Tibial artery (tissue), 4 donors: ENCODE results near the gene TEX52.
A peak's percentile ranks its signal among the peaks of the same experiment; 100 is the strongest.

ENCODE experiments used
- DNase-seq, 2 donors: peaks; one replicate each; pipeline ENCODE4 v3.0.0-alpha.2; 2019
- H3K27ac ChIP-seq, 2 donors: fragments of 200-600 bp; sonication (generic) in 1 of 2; 1 replicate in 1 of 2; 2 replicates in 1 of 2; pipeline ENCODE4 v1.5.1; 2018 to 2019; ENCODE audit warnings: mild to moderate bottlenecking in 1 of 2
- H3K27me3 ChIP-seq, 2 donors: fragments of 200-600 bp; sonication (generic) in 1 of 2; one replicate each; pipeline versions ENCODE4 v1.5.1 to v1.6.0; 2016 to 2019
- H3K36me3 ChIP-seq, 3 donors: fragments of 200-600 bp; sonication (generic) in 2 of 3; one replicate each; pipeline ENCODE4 v1.5.1; 2016 to 2019; ENCODE audit warnings: mild to moderate bottlenecking in 2 of 3
- H3K4me1 ChIP-seq, 4 donors: fragments of 200-600 bp; sonication (generic) in 2 of 4; 1 replicate in 3 of 4; 2 replicates in 1 of 4; pipeline ENCODE4 v1.5.1; 2016 to 2019
- H3K4me3 ChIP-seq, 2 donors: fragments of 200-600 bp; sonication (generic) in 1 of 2; 1 replicate in 1 of 2; 2 replicates in 1 of 2; pipeline ENCODE4 v1.5.1; 2018 to 2019; ENCODE audit warnings: mild to moderate bottlenecking in 2 of 2
- H3K9me3 ChIP-seq, 3 donors: fragments of 200-600 bp; sonication (generic) in 1 of 3; one replicate each; pipeline ENCODE4 v1.5.1; 2016 to 2019
- intact Hi-C: fragments of 100-400 bp; cut with DNase I; formaldehyde crosslinking; loops from one replicate; pipeline ENCODE4 v1.15.0; 2023; ENCODE audit warnings: low total_unique reads
- TF ChIP-seq, protein P1 (sequence below), 2 experiments: fragments of 200-600 bp in 1 of 2; fragments of 450-650 bp in 1 of 2; IDR thresholded peaks; one replicate each; pipeline ENCODE4 v1.5.1; 2017 to 2019; ENCODE audit warnings: antibody characterized with exemption in 2 of 2, mild to moderate bottlenecking in 1 of 2, moderate library complexity in 1 of 2

TEX52 gene

GRCh38 chr12:2856051-2856450, 788 bp downstream of the TEX52 start:
- Histone ChIP-seq H3K4me1 (peaks cover 0 to 21% (median 2%) of the 10 kb centered on the region in 4 donors), H3K4me3 (no peak overlapping the region), H3K27me3 (no peaks in the 10 kb centered on the region), H3K36me3 (peaks cover 0 to 19% (median 0%) of the 10 kb centered on the region in 3 donors), H3K9me3 (no peaks in the 10 kb centered on the region), H3K27ac (no peak overlapping the region)
- intact Hi-C loops = loop anchor here (10.0 kb wide), 1 partner anchor 179 kb away; no protein-coding TSS in a partner anchor
- no peak for DNase-seq
- TF ChIP-seq, protein P1, sequence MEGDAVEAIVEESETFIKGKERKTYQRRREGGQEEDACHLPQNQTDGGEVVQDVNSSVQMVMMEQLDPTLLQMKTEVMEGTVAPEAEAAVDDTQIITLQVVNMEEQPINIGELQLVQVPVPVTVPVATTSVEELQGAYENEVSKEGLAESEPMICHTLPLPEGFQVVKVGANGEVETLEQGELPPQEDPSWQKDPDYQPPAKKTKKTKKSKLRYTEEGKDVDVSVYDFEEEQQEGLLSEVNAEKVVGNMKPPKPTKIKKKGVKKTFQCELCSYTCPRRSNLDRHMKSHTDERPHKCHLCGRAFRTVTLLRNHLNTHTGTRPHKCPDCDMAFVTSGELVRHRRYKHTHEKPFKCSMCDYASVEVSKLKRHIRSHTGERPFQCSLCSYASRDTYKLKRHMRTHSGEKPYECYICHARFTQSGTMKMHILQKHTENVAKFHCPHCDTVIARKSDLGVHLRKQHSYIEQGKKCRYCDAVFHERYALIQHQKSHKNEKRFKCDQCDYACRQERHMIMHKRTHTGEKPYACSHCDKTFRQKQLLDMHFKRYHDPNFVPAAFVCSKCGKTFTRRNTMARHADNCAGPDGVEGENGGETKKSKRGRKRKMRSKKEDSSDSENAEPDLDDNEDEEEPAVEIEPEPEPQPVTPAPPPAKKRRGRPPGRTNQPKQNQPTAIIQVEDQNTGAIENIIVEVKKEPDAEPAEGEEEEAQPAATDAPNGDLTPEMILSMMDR (IDR thresholded peaks at IDR 0.05) = no peak

GRCh38 chr12:2855546-2855945, 1.3 kb downstream of the TEX52 start:
- Histone ChIP-seq H3K4me1 (peaks cover 0 to 21% (median 2%) of the 10 kb centered on the region in 4 donors), H3K27ac (no peak overlapping the region), H3K9me3 (no peaks in the 10 kb centered on the region), H3K36me3 (peaks cover 0 to 19% (median 0%) of the 10 kb centered on the region in 3 donors), H3K4me3 (no peak overlapping the region), H3K27me3 (no peaks in the 10 kb centered on the region)
- DNase-seq = no peak
- intact Hi-C loops = loop anchor here (10.0 kb wide), 1 partner anchor 179 kb away; no protein-coding TSS in a partner anchor
- TF ChIP-seq, protein P1 (IDR thresholded peaks at IDR 0.05) = no peak

DNA sequence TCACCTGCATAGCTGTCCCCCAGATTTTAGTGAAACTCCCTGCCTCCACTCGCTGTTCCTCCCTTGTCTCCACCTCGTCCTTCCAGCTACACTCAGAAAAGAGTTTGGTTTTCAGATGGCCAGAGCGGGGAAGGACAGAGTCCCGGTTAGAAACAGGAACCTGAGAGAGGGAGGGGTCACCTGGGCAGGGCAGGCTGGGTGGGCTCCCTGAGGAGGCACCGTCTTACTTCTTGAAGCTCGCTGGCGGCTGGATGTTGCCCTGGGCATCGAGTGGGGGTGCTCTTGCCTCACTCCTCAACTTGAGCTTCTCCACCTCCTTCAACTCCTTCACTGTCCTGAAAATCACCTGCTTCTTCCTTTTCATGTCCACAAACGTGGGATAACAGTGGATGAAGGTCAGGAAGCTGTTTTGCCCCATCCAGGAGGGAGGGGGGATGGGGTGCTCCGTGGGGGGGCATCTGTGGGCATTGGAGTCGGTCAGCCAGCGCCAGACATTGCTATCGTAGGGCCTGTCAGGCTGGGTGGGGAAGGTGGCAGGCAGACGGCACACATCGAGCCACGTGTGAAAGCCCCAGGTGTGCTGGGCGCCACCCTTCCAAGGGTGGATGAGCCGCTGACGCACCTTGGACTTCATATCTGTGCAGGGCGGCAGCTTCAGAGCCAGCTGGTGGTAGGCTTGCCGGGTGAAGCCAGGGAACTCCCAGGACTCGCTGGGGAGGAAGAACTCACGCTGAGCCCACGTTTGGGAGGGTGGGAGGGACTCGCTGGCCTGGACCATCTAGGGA, 2.0 kb downstream of the TEX52 start:
- TF ChIP-seq, protein P1 (IDR thresholded peaks at IDR 0.05) = no peak
- no peaks in the 10 kb centered on the region for H3K9me3 ChIP-seq
- no peaks in the 10 kb centered on the region for H3K27me3 ChIP-seq
- intact Hi-C loops = loop anchor here (10.0 kb wide), 1 partner anchor 180 kb away; no protein-coding TSS in a partner anchor
- no peak overlapping the region for H3K4me3 ChIP-seq
- no peak for DNase-seq
- H3K27ac ChIP-seq = no peak overlapping the region
- H3K36me3 ChIP-seq = peaks cover 0 to 19% (median 0%) of the 10 kb centered on the region in 3 donors
- peaks cover 0 to 24% (median 2%) of the 10 kb centered on the region in 4 donors for H3K4me1 ChIP-seq

DNA sequence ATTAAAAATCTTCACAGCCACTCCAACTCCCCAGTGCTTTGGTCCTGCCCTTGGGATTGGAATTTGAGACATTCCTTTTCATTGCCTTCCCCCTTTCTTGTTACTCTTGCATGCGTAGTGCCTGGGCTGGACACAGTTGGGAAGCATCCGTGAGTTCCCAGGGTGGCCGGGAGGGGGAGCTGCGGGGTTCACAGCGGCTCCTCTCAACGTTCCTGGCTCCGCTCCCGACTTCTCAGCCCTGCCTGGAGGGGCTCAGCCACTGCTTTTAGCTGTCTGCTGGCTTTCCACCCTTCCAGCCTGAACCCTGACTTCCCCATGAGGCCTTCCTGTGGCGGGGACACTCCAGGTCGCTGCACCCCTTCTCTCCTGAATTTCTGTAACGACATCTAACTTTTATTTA, 3.2 kb downstream of the TEX52 start:
- no peaks in the 10 kb centered on the region for H3K27me3 ChIP-seq
- H3K4me3 ChIP-seq = no peak overlapping the region
- peaks cover 0 to 30% (median 2%) of the 10 kb centered on the region in 4 donors for H3K4me1 ChIP-seq
- intact Hi-C loops = loop anchor here (10.0 kb wide), 1 partner anchor 181 kb away; no protein-coding TSS in a partner anchor
- H3K27ac ChIP-seq = no peak overlapping the region
- peaks cover 0 to 19% (median 0%) of the 10 kb centered on the region in 3 donors for H3K36me3 ChIP-seq
- peak; percentile 76 to 88 for DNase-seq
- H3K9me3 ChIP-seq = no peaks in the 10 kb centered on the region
- TF ChIP-seq, protein P1 (IDR thresholded peaks at IDR 0.05) = peak; percentile 86 to 87

- H3K27me3 ChIP-seq = no peaks in the 10 kb centered on the region
- DNase-seq = no peak
- intact Hi-C loops = loop anchor here (10.0 kb wide), 1 partner anchor 183 kb away; no protein-coding TSS in a partner anchor
Measured at GRCh38 chr12:2851931-2852330, 4.9 kb downstream of the TEX52 start.

More at GRCh38 chr12:2851931-2852330, 4.9 kb downstream of the TEX52 start:
- Histone ChIP-seq H3K27ac (no peak overlapping the region), H3K9me3 (no peaks in the 10 kb centered on the region), H3K4me3 (no peak overlapping the region), H3K4me1 (peaks cover 0 to 30% (median 2%) of the 10 kb centered on the region in 4 donors), H3K36me3 (peaks cover 0 to 16% (median 0%) of the 10 kb centered on the region in 3 donors)
- TF ChIP-seq, protein P1 (IDR thresholded peaks at IDR 0.05) = no peak
